GM18870 (cell line): Measurements from ENCODE around the gene NAB1.
A peak's percentile ranks its signal among the peaks of the same experiment; 100 is the strongest.
"Not testable (repeated sequence)": the region's sequence is repeated elsewhere in the genome, so short reads cannot be mapped to it uniquely, and the experiment has no call there.

Experiments used
- ATAC-seq: cut with Tn5 transposase; IDR thresholded peaks from one replicate; pipeline ENCODE4 v1.9.1; 2021; ENCODE audit warnings: moderate library complexity; ENCODE audit not compliant: unreplicated experiment

The NAB1 gene

DNA sequence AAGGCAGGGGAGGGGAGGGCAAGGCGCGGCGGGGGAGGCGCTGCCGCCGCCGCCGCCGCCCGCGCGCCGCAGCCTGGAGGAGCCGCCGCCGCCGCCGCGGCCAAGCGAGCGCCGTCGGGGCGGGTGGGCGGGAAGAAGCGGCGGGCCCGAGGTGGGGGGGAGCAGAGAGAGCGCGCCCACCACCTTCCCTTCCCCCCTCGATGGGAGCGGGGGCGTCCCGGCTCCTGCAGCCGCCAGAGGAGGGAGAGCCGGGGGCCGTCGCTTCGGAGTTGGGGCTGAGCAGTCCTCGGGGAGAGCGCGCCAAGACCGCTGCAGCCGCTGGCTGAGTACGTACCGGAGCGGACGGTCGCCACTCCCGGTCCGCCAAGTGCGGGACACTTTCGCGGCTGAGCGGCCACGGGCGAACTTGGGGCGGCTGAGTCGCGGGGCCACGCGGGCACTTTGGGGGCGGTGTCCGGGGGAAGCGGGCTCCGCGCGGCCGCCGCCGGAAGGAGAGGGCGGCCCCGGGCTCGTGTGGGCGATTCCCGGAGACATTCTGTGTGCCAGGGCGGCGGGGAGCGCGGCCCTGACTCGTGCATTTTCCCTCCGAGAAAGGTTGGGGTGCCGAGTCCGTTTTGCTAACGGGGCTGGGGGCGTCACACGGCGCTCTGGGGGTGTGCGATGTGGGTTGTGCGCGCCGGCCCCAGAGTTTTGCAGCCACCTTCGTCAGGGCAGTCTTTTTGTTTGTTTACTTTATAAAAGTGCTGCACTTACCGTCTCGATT lies at the start of gene NAB1:
Gene NAB1 (plus strand): TSS at position 49 of the 763 bp plus-strand sequence. CDS start 10,094 bp downstream, outside the sequence.
- ATAC-seq: peak; percentile 31

GRCh38 chr2:190599546-190600220 lies 49.2 kb upstream of the NAB1 start:
- no peak for ATAC-seq

DNA sequence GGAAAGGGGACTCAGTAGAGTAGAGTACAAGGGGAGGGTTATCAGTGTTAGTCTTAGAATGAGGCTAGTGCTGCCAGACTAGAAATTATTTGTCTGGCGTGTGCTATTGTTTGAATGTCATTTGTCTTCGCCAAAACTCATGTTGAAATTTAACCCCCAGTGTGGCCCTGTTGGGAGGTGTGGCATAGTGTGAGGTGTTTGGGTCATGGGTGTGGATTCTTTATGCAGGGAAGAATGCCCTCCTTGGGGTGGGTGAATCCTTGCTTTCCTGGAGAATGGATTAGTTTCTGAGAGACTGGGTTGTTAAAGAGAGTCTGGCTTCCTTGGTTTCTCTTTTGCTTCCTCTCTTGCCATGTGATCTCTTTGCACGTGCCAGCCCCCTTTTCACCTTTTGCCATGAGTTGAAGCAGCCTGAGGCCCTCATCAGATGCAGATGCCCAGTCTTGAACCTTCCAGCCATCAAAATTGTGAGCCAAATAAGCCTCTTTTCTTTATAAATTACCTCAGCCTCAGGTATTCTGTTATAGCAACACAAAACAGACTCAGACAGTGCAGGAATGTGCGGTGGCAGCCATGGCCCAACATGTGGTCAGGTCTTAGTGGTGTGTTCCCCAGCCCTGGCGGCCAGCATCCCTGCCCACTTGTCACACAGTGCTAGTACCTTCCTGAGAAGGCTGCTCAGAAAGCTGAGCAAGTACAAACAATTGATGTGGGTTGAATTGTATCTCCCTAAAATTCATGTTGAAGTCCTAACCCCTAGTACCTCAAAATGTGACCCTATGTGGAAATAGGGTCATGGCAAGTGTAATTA lies 48.4 kb upstream of the NAB1 start:
- ATAC-seq: no peak

GRCh38 chr2:190603374-190603773 lies 45.5 kb upstream of the NAB1 start:
- no peak for ATAC-seq

DNA sequence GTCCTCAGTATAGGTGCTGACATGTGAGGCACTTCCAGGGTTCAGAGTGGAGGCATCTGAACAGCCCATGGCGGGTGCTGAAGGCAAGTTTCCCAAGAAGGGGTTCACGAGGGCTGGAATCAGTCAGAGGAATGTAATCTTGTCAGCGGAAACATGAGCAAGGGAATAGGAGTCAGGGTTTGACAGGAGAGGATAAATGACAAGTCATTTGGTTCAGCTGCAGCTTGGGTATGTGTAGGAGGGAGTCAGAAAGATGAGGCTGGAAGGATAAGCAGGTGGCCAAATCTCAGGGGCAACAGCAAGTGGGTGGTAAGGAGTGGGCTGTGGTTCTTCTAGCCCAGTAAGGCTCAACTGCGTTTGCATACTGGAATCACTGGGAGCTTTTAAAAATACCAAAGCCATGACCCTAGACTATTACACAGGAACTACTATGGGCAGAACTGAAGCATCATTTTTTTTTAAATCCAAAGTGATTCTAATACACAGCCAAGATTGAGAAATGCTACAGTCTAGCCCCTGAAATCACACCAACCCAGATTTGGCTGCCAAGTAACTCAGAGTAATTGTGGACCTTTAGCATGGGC lies 41.8 kb upstream of the NAB1 start:
- no peak for ATAC-seq

- ATAC-seq: no peak
Measured at GRCh38 chr2:190607657-190608357, 41.1 kb upstream of the NAB1 start.

DNA sequence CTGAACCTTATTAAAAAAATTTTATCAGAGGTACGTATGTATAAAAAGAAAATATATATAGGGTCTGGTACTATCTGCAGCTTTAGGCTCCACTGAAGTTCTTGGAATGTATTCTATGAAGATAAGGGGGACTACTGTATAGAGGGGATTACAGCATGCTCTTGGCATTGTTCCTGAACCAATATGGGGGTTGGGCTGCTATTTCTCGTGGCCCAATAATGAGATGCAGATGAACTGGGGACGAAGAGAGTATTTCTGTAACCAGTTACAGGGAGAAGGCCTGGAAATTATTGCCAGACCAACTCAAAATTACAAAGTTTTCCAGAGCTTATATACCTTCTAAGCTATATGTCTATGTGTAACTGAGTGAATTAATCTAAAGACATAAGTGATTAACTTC lies 40.0 kb upstream of the NAB1 start:
- ATAC-seq: not testable (repeated sequence)

DNA sequence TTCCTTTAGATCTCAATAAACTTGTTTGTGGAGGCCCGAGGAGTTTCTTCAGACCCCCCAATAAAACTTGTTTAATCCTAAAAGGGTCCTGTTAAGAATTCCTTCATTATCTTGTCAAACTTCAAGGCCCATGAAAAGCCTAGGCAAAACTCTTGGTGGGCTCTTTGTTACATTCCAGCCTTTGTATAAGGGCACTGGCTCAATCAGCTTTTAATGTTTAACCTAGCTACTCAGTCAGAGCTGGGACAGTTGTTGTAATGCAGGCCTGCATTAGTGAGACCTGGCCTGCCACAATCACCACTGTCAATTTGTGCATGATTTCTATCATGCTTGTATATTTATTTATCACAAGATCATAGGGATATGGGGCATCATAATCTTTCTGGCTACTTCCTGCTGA lies 39.5 kb upstream of the NAB1 start:
- ATAC-seq: not testable (repeated sequence)

GRCh38 chr2:190610528-190610927 lies 38.4 kb upstream of the NAB1 start:
- ATAC-seq: not testable (repeated sequence)

DNA sequence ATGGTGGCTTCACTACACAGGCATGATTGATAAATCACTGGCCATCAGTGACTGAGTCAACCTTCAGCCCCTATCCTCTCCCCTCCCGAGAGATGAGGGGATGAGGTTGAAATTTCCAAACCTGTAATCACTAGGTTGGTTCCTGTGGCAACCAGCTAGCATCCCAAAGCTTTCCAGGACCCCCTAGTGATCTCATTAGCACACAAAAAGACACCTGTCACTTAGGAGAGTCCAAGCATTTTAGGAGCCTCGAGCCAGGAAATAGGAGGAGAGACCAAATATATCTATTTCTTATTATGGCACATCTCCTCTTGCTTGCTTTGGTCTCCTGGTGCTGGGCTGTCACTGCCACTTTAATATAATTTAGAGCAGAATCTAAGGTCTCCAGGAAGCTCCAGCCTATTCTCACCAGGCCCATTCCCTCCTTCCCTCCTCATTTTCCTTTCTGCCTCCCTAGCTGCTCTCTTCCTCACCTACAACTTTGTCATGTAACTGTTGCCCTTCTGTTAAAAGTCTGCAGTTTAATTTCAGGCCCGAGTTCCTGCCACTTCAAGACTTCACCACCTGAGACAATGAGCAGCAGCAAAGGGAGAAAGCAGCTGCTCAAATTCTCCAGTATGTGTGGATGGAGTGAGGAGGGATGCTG lies 33.2 kb upstream of the NAB1 start:
- no peak for ATAC-seq

- ATAC-seq: no peak
Measured at GRCh38 chr2:190618030-190618429, 30.9 kb upstream of the NAB1 start.

DNA sequence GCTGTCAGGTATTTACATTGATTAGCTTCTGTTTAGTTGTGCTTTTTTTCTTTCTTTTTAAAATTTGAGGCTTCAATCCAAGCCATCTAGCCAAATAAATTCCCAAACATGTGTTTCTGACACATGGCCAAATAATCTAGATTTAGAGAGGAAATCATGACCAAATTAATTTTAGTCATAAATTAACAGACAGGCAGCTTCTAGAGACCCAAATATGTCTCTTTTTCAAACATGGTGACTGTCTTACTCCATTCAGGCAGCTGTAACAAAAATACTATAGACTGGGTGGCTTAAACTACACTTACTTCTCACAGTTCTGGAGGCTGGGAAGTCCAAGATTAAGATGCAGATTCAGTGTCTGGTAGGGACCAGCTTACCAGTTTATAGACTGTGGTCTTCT lies 23.2 kb upstream of the NAB1 start:
- no peak for ATAC-seq

DNA sequence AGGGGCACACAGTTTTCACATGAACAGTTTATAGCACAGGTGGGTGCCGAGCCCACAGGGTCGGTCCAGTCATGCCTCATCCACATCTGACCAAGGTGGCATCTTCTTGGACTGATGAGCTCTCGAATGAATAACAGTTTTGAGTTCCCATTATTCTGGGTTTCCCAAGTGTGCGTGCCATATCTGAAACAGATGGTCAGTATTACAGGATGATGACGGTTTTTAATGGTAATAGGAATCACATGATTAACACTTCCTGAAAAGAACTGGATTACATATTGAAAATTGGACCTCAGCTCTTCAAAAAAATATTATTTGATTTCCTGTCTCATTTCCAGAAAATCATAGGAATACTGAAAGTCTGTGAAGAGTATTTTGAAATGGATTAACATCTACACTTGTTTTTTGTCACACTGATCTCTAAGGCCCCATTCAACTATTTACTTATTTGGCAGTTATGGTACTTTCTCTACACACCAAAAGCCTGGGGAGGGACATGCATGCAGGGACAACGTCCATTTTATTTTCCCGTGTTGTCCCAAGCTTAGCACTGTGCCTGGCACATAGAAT lies 22.2 kb upstream of the NAB1 start:
- ATAC-seq: no peak

GRCh38 chr2:190627448-190628412 lies 21.2 kb upstream of the NAB1 start:
- no peak for ATAC-seq

DNA sequence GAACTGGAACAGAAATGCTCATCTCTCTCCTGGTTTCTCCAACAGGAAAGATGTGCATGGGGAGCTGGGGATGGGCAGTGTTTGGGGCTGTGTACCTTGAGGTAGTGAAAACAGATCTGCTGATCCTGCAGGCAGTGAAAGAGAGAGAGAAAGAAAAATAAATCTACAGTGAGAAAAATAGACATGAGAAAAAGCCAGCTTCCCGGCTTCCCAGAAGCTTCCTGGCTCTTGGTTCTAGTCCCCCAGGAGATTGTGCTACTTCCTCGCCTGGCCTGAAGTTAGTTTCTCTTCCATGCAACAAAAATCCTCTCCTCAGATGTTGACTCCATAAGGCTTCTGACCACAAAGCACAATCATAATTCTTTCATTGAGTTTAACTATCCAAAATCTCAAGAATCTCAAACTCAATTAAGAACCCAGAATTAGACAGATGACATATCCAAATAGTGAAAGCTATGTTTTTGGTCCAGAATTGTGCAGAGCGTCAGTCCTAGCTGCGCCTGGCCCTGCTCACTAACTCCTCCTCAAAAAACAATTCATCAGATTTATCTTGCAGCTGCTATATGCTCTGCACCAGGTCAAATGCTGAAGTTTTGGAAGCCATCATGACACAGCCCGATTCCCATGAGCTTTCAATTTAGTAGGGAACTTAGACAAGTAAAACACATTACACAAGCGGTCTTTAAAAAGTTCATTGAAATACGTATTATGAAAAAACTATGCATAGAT lies 20.1 kb upstream of the NAB1 start:
- ATAC-seq: no peak

GRCh38 chr2:190634381-190634780 lies 14.5 kb upstream of the NAB1 start:
- no peak for ATAC-seq

GRCh38 chr2:190635781-190636180 lies 13.1 kb upstream of the NAB1 start:
- no peak for ATAC-seq

DNA sequence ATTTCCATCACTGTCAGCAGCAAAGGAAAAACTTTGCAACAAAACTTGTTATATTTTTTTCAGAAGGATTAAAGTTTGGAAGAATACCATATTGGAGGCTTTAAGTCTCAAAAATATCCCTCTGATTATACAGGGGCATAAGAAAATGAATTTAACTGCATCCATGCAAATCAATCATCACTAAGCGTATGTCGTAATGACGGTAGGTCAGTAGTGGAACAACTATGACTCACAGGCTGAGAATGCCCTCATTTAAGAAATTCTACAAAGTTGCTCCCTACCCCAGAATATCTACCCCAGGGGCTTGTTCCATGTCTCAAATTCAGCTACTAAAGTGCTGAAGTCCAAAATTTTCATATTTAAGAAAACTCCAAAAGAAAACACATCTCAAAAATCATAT lies 12.5 kb upstream of the NAB1 start:
- no peak for ATAC-seq
